GM18519 (cell line): Measurements from ENCODE around the gene PDGFB.
A peak's percentile ranks its signal among the peaks of the same experiment; 100 is the strongest.

ENCODE experiments used
- ATAC-seq: cut with Tn5 transposase; IDR thresholded peaks from one replicate; pipeline ENCODE4 v1.9.1; 2021; ENCODE audit warnings: mild to moderate bottlenecking, moderate library complexity; ENCODE audit not compliant: unreplicated experiment, low FRiP score

Gene PDGFB

GRCh38 chr22:39277142-39277607 is 32.4 kb upstream of the PDGFB start:
- no peak for ATAC-seq

- no peak for ATAC-seq
These were observed 31.8 kb upstream of the PDGFB start for GRCh38 chr22:39276440-39277141.

- ATAC-seq: no peak
These were observed 31.1 kb upstream of the PDGFB start for GRCh38 chr22:39275814-39276439.

GRCh38 chr22:39273950-39274887 is 29.4 kb upstream of the PDGFB start:
- ATAC-seq: no peak

GRCh38 chr22:39270792-39271191 is 26.0 kb upstream of the PDGFB start:
- no peak for ATAC-seq

- ATAC-seq: no peak
These were observed 25.5 kb upstream of the PDGFB start for GRCh38 chr22:39270280-39270679.

GRCh38 chr22:39269095-39269790 is 24.5 kb upstream of the PDGFB start:
- no peak for ATAC-seq

- ATAC-seq: no peak
These were observed 23.9 kb upstream of the PDGFB start for GRCh38 chr22:39268645-39269044.

GRCh38 chr22:39267974-39268373 is 23.2 kb upstream of the PDGFB start:
- ATAC-seq: no peak

GRCh38 chr22:39266398-39267030 is 21.7 kb upstream of the PDGFB start:
- peak; percentile 55 for ATAC-seq

GRCh38 chr22:39265143-39265886 is 20.5 kb upstream of the PDGFB start:
- ATAC-seq: no peak

GRCh38 chr22:39264349-39265038 is 19.7 kb upstream of the PDGFB start:
- no peak for ATAC-seq

- ATAC-seq: no peak
These were observed 19.0 kb upstream of the PDGFB start for GRCh38 chr22:39263626-39264348.

GRCh38 chr22:39259666-39260065 is 14.9 kb upstream of the PDGFB start:
- ATAC-seq: no peak

GRCh38 chr22:39257901-39258475 is 13.2 kb upstream of the PDGFB start:
- ATAC-seq: no peak

- ATAC-seq: no peak
These were observed 12.2 kb upstream of the PDGFB start for GRCh38 chr22:39256979-39257378.

- ATAC-seq: no peak
These were observed 11.4 kb upstream of the PDGFB start for GRCh38 chr22:39256186-39256552.
